Heart left ventricle (tissue), 13 donors: Measurements from ENCODE around the gene LMO3.
"Not testable (repeated sequence)": the region's sequence is repeated elsewhere in the genome, so short reads cannot be mapped to it uniquely, and the experiment has no call there.

Source experiments
- CTCF ChIP-seq, 12 donors: fragments of 200-600 bp; sonication (generic) in 4 of 12; IDR thresholded peaks; one replicate each; pipeline versions ENCODE4 v1.5.0 to v1.8.0; 2018 to 2022; ENCODE audit warnings: antibody characterized with exemption in 12 of 12, mild to moderate bottlenecking in 5 of 12
- POLR2A ChIP-seq, 2 donors: fragments of 450-650 bp; IDR thresholded peaks; one replicate each; pipeline ENCODE4 v1.6.1; 2017; ENCODE audit warnings: antibody characterized with exemption in 2 of 2, mild to moderate bottlenecking in 2 of 2, moderate library complexity in 2 of 2
- donor health status: ischemic (EF 13 %, LVEDD 7.1; RV severe dilation, severe dysfunction).
- donor health status: DM: no; HTN: yes; CAD: no.
- donor health status: DM: no; HTN: no; CAD: no.
- donor health status: ischemic (EF 25% LVEDD 6.9; RV normal size, moderate dysfunction).
- donor health status: ischemic (EF 25% LVEDD 5.7; RV mildly dilated, moderate dysfunction).
- donor health status: ischemic (EF 35%, LVEDD 5.7; RV mildly dilated, moderate dysfunction).
- donor health status: nonischemic (EF 11% LVEDD 7.7; RV severe dilation, severe dysfunction).
- donor health status: DM: yes; HTN: yes; CAD: no.
- donor health status: PGD.
- donor health status: ischemic (EF 29% LVEDD 5.4; RV normal size, mild dysfunction).
- donor health status: nonischemic (EF 23%, LVEDD 6.1; RV moderate dilation, normal function).

- TF ChIP-seq CTCF, POLR2A (IDR thresholded peaks at IDR 0.05): not testable (repeated sequence)
These were observed 68.3 kb downstream of the LMO3 start for GRCh38 chr12:16537652-16538051.
